Stimulated activated naive B cell treated with anti-CD40 and anti-IgM and Interleukin-4, amounts not matched to agents 10 μg/mL and 1 μg/mL and 100 μg/mL, for 72 hours (primary cell): ENCODE data around the gene UNC5C.

Experiments used
- ATAC-seq, 2 donors: fragments of 150-1000 bp; cut with Tn5 transposase; replicated peaks; 2 replicates each; pipeline ENCODE4 v1.10.0; 2021; ENCODE audit warnings: moderate library complexity in 1 of 2
- DNase-seq: peaks from one replicate; pipeline ENCODE4 v3.0.0; 2021
- H3K27ac Mint-ChIP-seq: one replicate; pipeline ENCODE4 v1.8.0; 2022; ENCODE audit warnings: mild to moderate bottlenecking, mixed read lengths
- H3K27me3 Mint-ChIP-seq, 2 donors: one replicate each; pipeline ENCODE4 v1.8.0; 2022; ENCODE audit warnings: mixed read lengths in 2 of 2
- H3K36me3 Mint-ChIP-seq, 2 donors: one replicate each; pipeline ENCODE4 v1.8.0; 2022; ENCODE audit warnings: mixed read lengths in 2 of 2, mild to moderate bottlenecking in 1 of 2
- H3K4me1 Mint-ChIP-seq, 2 donors: one replicate each; pipeline ENCODE4 v1.8.0; 2022; ENCODE audit warnings: mixed read lengths in 2 of 2, mild to moderate bottlenecking in 1 of 2
- H3K4me3 Mint-ChIP-seq, 2 donors: one replicate each; pipeline ENCODE4 v1.8.0; 2022; ENCODE audit warnings: mild to moderate bottlenecking in 2 of 2, mixed read lengths in 2 of 2, moderate library complexity in 1 of 2
- H3K9me3 Mint-ChIP-seq, 2 donors: one replicate each; pipeline ENCODE4 v1.8.0; 2022; ENCODE audit warnings: mixed read lengths in 2 of 2, mild to moderate bottlenecking in 1 of 2

Gene UNC5C

GRCh38 chr4:95432466-95432865 lies 116.3 kb downstream of the UNC5C start:
- no peaks in the 10 kb centered on the region for H3K9me3 Mint-ChIP-seq
- H3K4me1 Mint-ChIP-seq = no peaks in the 10 kb centered on the region
- H3K27me3 Mint-ChIP-seq = no peaks in the 10 kb centered on the region
- no peak overlapping the region for H3K4me3 Mint-ChIP-seq
- H3K36me3 Mint-ChIP-seq = no peaks in the 10 kb centered on the region
- H3K27ac Mint-ChIP-seq = no peak overlapping the region
- ATAC-seq = no peak
- DNase-seq = no peak

GRCh38 chr4:95431678-95432077 lies 117.1 kb downstream of the UNC5C start:
- H3K27ac Mint-ChIP-seq = no peak overlapping the region
- H3K9me3 Mint-ChIP-seq = no peaks in the 10 kb centered on the region
- H3K4me1 Mint-ChIP-seq = no peaks in the 10 kb centered on the region
- DNase-seq (no peak), ATAC-seq (no peak)
- no peaks in the 10 kb centered on the region for H3K36me3 Mint-ChIP-seq
- H3K4me3 Mint-ChIP-seq = no peak overlapping the region
- no peaks in the 10 kb centered on the region for H3K27me3 Mint-ChIP-seq

- no peaks in the 10 kb centered on the region for H3K27me3 Mint-ChIP-seq
- no peak for ATAC-seq
- no peak overlapping the region for H3K4me3 Mint-ChIP-seq
- no peaks in the 10 kb centered on the region for H3K4me1 Mint-ChIP-seq
- no peak for DNase-seq
- no peaks in the 10 kb centered on the region for H3K9me3 Mint-ChIP-seq
- no peak overlapping the region for H3K27ac Mint-ChIP-seq
- H3K36me3 Mint-ChIP-seq = no peaks in the 10 kb centered on the region
Measured at GRCh38 chr4:95429416-95429815, 119.4 kb downstream of the UNC5C start.

GRCh38 chr4:95428291-95429070 lies 120.3 kb downstream of the UNC5C start:
- Mint-ChIP-seq H3K36me3 (no peaks in the 10 kb centered on the region), H3K27me3 (no peaks in the 10 kb centered on the region), H3K4me1 (no peaks in the 10 kb centered on the region), H3K9me3 (no peaks in the 10 kb centered on the region), H3K4me3 (no peak overlapping the region), H3K27ac (no peak overlapping the region)
- DNase-seq (no peak), ATAC-seq (no peak)

- no peak for ATAC-seq
- Mint-ChIP-seq H3K9me3 (no peaks in the 10 kb centered on the region), H3K4me3 (no peak overlapping the region), H3K36me3 (no peaks in the 10 kb centered on the region), H3K27me3 (no peaks in the 10 kb centered on the region), H3K27ac (no peak overlapping the region), H3K4me1 (no peaks in the 10 kb centered on the region)
- no peak for DNase-seq
Measured at GRCh38 chr4:95426455-95426854, 122.3 kb downstream of the UNC5C start.

- DNase-seq = no peak
- Mint-ChIP-seq H3K27ac (no peak overlapping the region), H3K36me3 (no peaks in the 10 kb centered on the region), H3K27me3 (no peaks in the 10 kb centered on the region), H3K4me3 (no peak overlapping the region), H3K4me1 (no peaks in the 10 kb centered on the region), H3K9me3 (no peaks in the 10 kb centered on the region)
- ATAC-seq = no peak
Measured at GRCh38 chr4:95422436-95422835, 126.3 kb downstream of the UNC5C start.

- Mint-ChIP-seq H3K4me3 (no peak overlapping the region), H3K9me3 (no peaks in the 10 kb centered on the region), H3K27ac (no peak overlapping the region), H3K36me3 (no peaks in the 10 kb centered on the region), H3K27me3 (no peaks in the 10 kb centered on the region), H3K4me1 (no peaks in the 10 kb centered on the region)
- DNase-seq (no peak), ATAC-seq (peak; percentile 60 to 67)
Measured at GRCh38 chr4:95421869-95422268, 126.9 kb downstream of the UNC5C start.

- ATAC-seq = no peak
- Mint-ChIP-seq H3K9me3 (no peaks in the 10 kb centered on the region), H3K4me3 (no peak overlapping the region), H3K4me1 (no peaks in the 10 kb centered on the region), H3K27me3 (no peaks in the 10 kb centered on the region), H3K27ac (no peak overlapping the region), H3K36me3 (no peaks in the 10 kb centered on the region)
- no peak for DNase-seq
Measured at GRCh38 chr4:95417531-95417930, 131.2 kb downstream of the UNC5C start.

GRCh38 chr4:95415346-95415771 lies 133.4 kb downstream of the UNC5C start:
- Mint-ChIP-seq H3K27me3 (no peaks in the 10 kb centered on the region), H3K4me1 (no peaks in the 10 kb centered on the region), H3K36me3 (no peaks in the 10 kb centered on the region), H3K9me3 (no peaks in the 10 kb centered on the region), H3K27ac (no peak overlapping the region), H3K4me3 (no peak overlapping the region)
- ATAC-seq = no peak
- no peak for DNase-seq

- H3K4me1 Mint-ChIP-seq = no peaks in the 10 kb centered on the region
Measured at GRCh38 chr4:95411371-95412088, 137.2 kb downstream of the UNC5C start.

GRCh38 chr4:95410387-95410977 lies 138.3 kb downstream of the UNC5C start:
- DNase-seq = no peak
- H3K4me1 Mint-ChIP-seq = no peaks in the 10 kb centered on the region
- no peak overlapping the region for H3K27ac Mint-ChIP-seq
- H3K4me3 Mint-ChIP-seq = no peak overlapping the region
- ATAC-seq = no peak
- H3K9me3 Mint-ChIP-seq = no peaks in the 10 kb centered on the region
- H3K36me3 Mint-ChIP-seq = no peaks in the 10 kb centered on the region
- H3K27me3 Mint-ChIP-seq = no peaks in the 10 kb centered on the region

More at GRCh38 chr4:95411371-95412088, 137.2 kb downstream of the UNC5C start:
- H3K27me3 Mint-ChIP-seq = no peaks in the 10 kb centered on the region
- no peak for DNase-seq
- H3K27ac Mint-ChIP-seq = no peak overlapping the region
- no peaks in the 10 kb centered on the region for H3K9me3 Mint-ChIP-seq
- H3K36me3 Mint-ChIP-seq = no peaks in the 10 kb centered on the region
- no peak overlapping the region for H3K4me3 Mint-ChIP-seq
- no peak for ATAC-seq

GRCh38 chr4:95409750-95410149 lies 139.0 kb downstream of the UNC5C start:
- Mint-ChIP-seq H3K4me1 (no peaks in the 10 kb centered on the region), H3K9me3 (no peaks in the 10 kb centered on the region), H3K27ac (no peak overlapping the region), H3K27me3 (no peaks in the 10 kb centered on the region), H3K36me3 (no peaks in the 10 kb centered on the region), H3K4me3 (no peak overlapping the region)
- DNase-seq (no peak), ATAC-seq (no peak)

- Mint-ChIP-seq H3K4me1 (no peaks in the 10 kb centered on the region), H3K4me3 (no peak overlapping the region), H3K27me3 (no peaks in the 10 kb centered on the region), H3K27ac (no peak overlapping the region), H3K36me3 (no peaks in the 10 kb centered on the region), H3K9me3 (no peaks in the 10 kb centered on the region)
- DNase-seq (no peak), ATAC-seq (no peak)
Measured at GRCh38 chr4:95409127-95409526, 139.6 kb downstream of the UNC5C start.

GRCh38 chr4:95402299-95402698 lies 146.5 kb downstream of the UNC5C start:
- ATAC-seq (no peak), DNase-seq (no peak)
- no peaks in the 10 kb centered on the region for H3K27me3 Mint-ChIP-seq
- no peaks in the 10 kb centered on the region for H3K4me1 Mint-ChIP-seq
- H3K4me3 Mint-ChIP-seq = no peak overlapping the region
- no peaks in the 10 kb centered on the region for H3K36me3 Mint-ChIP-seq
- H3K9me3 Mint-ChIP-seq = no peaks in the 10 kb centered on the region
- H3K27ac Mint-ChIP-seq = no peak overlapping the region

- no peak overlapping the region for H3K4me3 Mint-ChIP-seq
- H3K27ac Mint-ChIP-seq = no peak overlapping the region
- DNase-seq (no peak), ATAC-seq (no peak)
- H3K9me3 Mint-ChIP-seq = no peaks in the 10 kb centered on the region
- H3K4me1 Mint-ChIP-seq = no peaks in the 10 kb centered on the region
- no peaks in the 10 kb centered on the region for H3K36me3 Mint-ChIP-seq
- H3K27me3 Mint-ChIP-seq = no peaks in the 10 kb centered on the region
Measured at GRCh38 chr4:95398217-95398616, 150.6 kb downstream of the UNC5C start.
